Vagina (tissue), 2 donors: ENCODE results near the gene FAM9C. TPM values are rescaled to one million over a fixed set of nuclear protein-coding genes. Genes with fewer than 3 reads are reported as not detected.
"Not testable (repeated sequence)": the region's sequence is repeated elsewhere in the genome, so short reads cannot be mapped to it uniquely, and the experiment has no call there.

Source experiments
- DNase-seq, 2 donors: peaks; one replicate each; pipeline ENCODE4 v3.0.0-alpha.2; 2017; ENCODE audit errors: extremely low spot score in 2 of 2
- H3K27ac ChIP-seq: fragments of 200-600 bp; sonication (generic); one replicate; pipeline ENCODE4 v1.5.1; 2019
- H3K27me3 ChIP-seq: fragments of 200-600 bp; sonication (generic); one replicate; pipeline ENCODE4 v1.5.1; 2019
- H3K36me3 ChIP-seq, 2 donors: fragments of 200-600 bp; sonication (generic); one replicate each; pipeline ENCODE4 v1.5.1; 2017 to 2019
- H3K4me1 ChIP-seq: fragments of 200-600 bp; sonication (generic); one replicate; pipeline ENCODE4 v1.5.1; 2019
- H3K4me3 ChIP-seq, 2 donors: fragments of 200-600 bp; sonication (generic); 1 replicate in 1 of 2; 2 replicates in 1 of 2; pipeline ENCODE4 v1.5.1; 2016 to 2019
- H3K9me3 ChIP-seq: fragments of 200-600 bp; sonication (generic); one replicate; pipeline ENCODE4 v1.5.1; 2019
- POLR2A ChIP-seq, 2 donors: fragments of 450-650 bp; IDR thresholded peaks; one replicate each; pipeline ENCODE4 v1.6.1; 2017; ENCODE audit warnings: antibody characterized with exemption in 2 of 2, mild to moderate bottlenecking in 2 of 2, moderate library complexity in 2 of 2
- POLR2AphosphoS5 ChIP-seq, 2 donors: sonication (generic); formaldehyde crosslinking; IDR thresholded peaks; one replicate each; pipeline ENCODE4 v1.9.0; 2017; ENCODE audit warnings: antibody characterized with exemption in 2 of 2, mild to moderate bottlenecking in 2 of 2, low read depth in 1 of 2; ENCODE audit not compliant: insufficient read depth in 1 of 2
- intact Hi-C: fragments of 100-400 bp; cut with DNase I; formaldehyde crosslinking; loops from one replicate; pipeline ENCODE4 v1.15.1; 2023
- total RNA-seq: library from RNA; depleted of rRNA; stranded (reverse); fragments of >200 nt; gene quantifications from one replicate; pipeline ENCODE4 v1.2.3, GENCODE V29; 2016
- TF ChIP-seq, protein P1 (sequence below), 3 experiments: fragments of 450-650 bp in 2 of 3; fragments of 200-600 bp in 1 of 3; sonication (generic) in 1 of 3; IDR thresholded peaks; one replicate each; pipeline ENCODE4 v1.5.1; 2017 to 2019; ENCODE audit warnings: antibody characterized with exemption in 3 of 3, mild to moderate bottlenecking in 2 of 3, moderate library complexity in 2 of 3

FAM9C gene
- total RNA-seq, 1 donor from 2014 or later = not detected

DNA sequence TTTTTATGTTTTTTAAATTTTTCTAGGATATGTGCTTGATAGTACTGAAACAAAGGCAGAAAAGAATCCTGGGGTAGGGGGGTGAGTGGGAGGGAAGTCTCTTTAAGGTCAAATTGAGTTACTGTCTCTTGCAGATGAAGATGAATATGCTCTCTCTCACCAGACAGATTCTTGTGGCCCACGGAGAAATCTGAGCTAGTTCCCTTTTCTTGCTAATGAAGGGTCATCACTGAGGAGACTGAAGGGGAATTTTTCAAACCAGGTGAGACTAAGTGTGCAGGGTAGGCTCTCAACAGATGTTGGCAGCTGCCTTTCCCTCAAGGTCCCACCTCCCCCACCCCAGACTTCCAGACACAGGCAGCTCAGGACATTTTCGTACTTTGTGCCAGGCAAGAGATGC lies 21.5 kb downstream of the FAM9C start:
- Histone ChIP-seq H3K27me3 (no peaks in the 10 kb centered on the region), H3K4me3 (no peak overlapping the region), H3K27ac (no peak overlapping the region), H3K4me1 (no peaks in the 10 kb centered on the region), H3K36me3 (no peaks in the 10 kb centered on the region), H3K9me3 (no peaks in the 10 kb centered on the region)
- TF ChIP-seq POLR2AphosphoS5 (IDR thresholded peaks at IDR 0.05; ENCODE audit: insufficient read depth in 1 of 2, low read depth in 1 of 2) (no peak), POLR2A (IDR thresholded peaks at IDR 0.05) (no peak)
- TF ChIP-seq, protein P1, sequence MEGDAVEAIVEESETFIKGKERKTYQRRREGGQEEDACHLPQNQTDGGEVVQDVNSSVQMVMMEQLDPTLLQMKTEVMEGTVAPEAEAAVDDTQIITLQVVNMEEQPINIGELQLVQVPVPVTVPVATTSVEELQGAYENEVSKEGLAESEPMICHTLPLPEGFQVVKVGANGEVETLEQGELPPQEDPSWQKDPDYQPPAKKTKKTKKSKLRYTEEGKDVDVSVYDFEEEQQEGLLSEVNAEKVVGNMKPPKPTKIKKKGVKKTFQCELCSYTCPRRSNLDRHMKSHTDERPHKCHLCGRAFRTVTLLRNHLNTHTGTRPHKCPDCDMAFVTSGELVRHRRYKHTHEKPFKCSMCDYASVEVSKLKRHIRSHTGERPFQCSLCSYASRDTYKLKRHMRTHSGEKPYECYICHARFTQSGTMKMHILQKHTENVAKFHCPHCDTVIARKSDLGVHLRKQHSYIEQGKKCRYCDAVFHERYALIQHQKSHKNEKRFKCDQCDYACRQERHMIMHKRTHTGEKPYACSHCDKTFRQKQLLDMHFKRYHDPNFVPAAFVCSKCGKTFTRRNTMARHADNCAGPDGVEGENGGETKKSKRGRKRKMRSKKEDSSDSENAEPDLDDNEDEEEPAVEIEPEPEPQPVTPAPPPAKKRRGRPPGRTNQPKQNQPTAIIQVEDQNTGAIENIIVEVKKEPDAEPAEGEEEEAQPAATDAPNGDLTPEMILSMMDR (IDR thresholded peaks at IDR 0.05) = no peak
- intact Hi-C loops = no loop called here
- DNase-seq = no peak

- H3K36me3 ChIP-seq, H3K27ac ChIP-seq, H3K27me3 ChIP-seq, DNase-seq, H3K4me3 ChIP-seq, H3K4me1 ChIP-seq, H3K9me3 ChIP-seq, intact Hi-C loops: not testable (repeated sequence)
Measured at GRCh38 chrX:13016731-13017130, 27.7 kb downstream of the FAM9C start.

DNA sequence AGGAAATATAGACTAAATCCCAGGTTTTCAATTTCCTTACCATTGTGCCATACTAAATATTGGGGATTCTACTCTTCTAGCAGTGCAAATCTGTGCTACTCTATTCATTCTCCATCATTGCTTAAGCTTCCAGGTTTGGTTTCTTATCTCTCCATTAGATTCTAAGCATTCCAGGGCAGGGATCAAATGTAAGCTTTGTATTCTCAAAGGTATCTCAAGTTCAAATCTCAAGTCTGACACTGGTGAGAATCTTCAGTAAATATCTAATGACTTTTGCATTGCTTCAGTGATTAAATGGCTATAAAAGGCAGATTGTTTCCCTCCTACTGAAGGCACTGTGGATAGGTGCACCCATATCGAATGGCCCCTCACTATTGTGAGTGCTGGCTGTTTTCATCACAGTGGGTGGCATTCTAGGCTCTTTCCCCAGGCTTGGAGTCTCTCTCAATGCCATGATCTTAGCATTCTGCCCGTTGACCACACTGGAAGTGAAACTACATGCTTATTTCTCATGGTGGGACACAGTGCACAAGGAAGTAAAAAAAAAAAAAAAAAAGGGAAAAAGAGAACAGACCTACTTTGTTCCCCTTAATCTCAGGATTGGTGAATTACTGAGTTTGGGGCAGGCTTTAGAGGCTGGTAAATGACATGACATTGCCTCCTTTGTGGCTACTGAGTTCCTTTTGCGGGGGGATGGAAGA lies 28.7 kb downstream of the FAM9C start:
- H3K27ac ChIP-seq = no peak overlapping the region
- no peaks in the 10 kb centered on the region for H3K27me3 ChIP-seq
- TF ChIP-seq, protein P1 (IDR thresholded peaks at IDR 0.05) = no peak
- TF ChIP-seq POLR2A (IDR thresholded peaks at IDR 0.05) (no peak), POLR2AphosphoS5 (IDR thresholded peaks at IDR 0.05; ENCODE audit: insufficient read depth in 1 of 2, low read depth in 1 of 2) (no peak)
- no peaks in the 10 kb centered on the region for H3K4me1 ChIP-seq
- H3K9me3 ChIP-seq = no peaks in the 10 kb centered on the region
- DNase-seq = no peak
- intact Hi-C loops = no loop called here
- no peaks in the 10 kb centered on the region for H3K36me3 ChIP-seq
- no peak overlapping the region for H3K4me3 ChIP-seq

DNA sequence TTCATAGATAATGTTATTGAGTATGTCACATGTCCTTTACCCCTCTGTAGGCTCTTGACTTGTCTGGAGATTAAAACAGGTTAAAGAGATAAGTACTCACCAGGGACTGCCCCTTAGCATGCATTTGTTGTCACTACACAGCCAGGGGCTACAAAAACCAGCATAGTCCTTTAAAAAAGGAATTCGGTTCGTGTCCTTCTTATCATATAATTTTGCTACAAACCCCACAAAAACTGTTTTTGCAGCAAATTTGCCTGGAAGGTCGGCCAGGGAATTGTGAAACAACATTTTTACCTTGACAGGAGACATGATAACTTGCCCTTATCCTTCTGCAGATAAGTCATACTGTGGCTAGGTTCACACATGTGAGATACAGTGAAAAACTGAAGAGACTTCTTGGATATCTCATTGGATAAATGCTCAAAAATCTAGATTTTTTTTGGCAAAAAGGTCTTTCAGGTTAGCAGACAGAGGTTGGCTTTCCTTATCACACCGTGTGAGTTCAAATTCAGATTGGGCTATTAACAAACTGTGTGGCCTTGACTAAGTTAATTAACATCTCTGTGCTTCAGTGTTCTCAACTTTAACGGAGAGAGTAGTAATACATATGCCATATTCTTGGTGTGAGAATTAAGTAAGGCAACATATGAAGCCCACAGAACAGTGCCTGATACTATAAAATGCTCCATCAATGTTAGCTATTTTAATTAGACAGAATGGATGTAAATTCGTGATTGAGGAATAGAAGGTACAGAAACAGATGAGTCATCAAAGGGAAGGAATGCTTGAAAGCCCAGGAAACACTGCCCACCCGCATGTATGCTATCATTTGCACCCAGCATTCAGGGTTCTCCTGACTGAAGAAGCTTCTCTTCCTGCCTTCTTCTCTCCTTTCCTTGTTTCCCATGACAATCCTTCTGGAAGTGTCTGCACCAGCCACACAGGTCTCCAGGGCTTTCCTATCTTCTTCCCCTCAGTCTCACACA lies 30.0 kb downstream of the FAM9C start:
- Histone ChIP-seq H3K9me3 (no peaks in the 10 kb centered on the region), H3K27me3 (no peaks in the 10 kb centered on the region), H3K4me3 (no peak overlapping the region), H3K36me3 (no peaks in the 10 kb centered on the region), H3K27ac (no peak overlapping the region), H3K4me1 (no peaks in the 10 kb centered on the region)
- TF ChIP-seq POLR2AphosphoS5 (IDR thresholded peaks at IDR 0.05; ENCODE audit: insufficient read depth in 1 of 2, low read depth in 1 of 2) = no peak
- DNase-seq = no peak
- intact Hi-C loops = no loop called here

- Histone ChIP-seq H3K9me3 (no peaks in the 10 kb centered on the region), H3K36me3 (no peaks in the 10 kb centered on the region), H3K4me1 (no peaks in the 10 kb centered on the region), H3K27ac (no peak overlapping the region), H3K27me3 (no peaks in the 10 kb centered on the region), H3K4me3 (no peak overlapping the region)
- TF ChIP-seq, protein P1 (IDR thresholded peaks at IDR 0.05) = no peak
- TF ChIP-seq POLR2A (IDR thresholded peaks at IDR 0.05) (no peak), POLR2AphosphoS5 (IDR thresholded peaks at IDR 0.05; ENCODE audit: insufficient read depth in 1 of 2, low read depth in 1 of 2) (no peak)
- intact Hi-C loops = no loop called here
- DNase-seq = no peak
Measured at GRCh38 chrX:13013363-13014110, 30.9 kb downstream of the FAM9C start.
